Measurements from ENCODE around the gene USP10.

The USP10 gene

DNA sequence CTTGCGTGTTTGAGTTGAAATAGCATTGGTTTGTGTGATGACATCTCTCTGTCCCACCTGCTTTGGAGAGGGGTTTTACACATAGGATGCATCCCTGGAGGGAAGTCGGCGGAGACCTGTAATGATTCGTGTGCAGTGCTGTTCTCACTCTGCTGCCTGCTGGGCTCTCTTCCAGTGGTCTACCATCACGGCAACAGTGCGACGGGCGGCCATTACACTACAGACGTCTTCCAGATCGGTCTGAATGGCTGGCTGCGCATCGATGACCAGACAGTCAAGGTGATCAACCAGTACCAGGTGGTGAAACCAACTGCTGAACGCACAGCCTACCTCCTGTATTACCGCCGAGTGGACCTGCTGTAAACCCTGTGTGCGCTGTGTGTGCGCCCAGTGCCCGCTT, 78.9 kb downstream of the USP10 start:
- no peak for DNase-seq

DNA sequence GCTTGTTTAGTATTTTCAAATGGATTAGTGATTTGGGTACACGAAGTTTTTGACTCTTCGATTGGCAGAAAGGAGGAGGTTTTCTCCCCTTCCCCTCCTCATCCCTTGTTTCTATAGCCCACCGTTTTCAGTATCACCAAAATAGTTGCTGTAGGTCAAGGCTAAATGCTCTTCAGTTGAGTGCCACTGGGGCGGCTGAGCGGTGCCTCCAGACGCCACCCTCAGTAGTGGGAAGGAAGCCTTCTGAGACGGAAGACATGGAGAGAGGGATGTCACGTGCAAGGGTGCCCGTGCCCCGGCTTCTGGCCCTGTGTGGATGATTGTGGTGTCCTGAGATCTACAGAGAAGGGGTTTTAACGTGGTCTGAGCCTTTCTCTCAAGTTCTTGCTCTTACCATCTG, 80.3 kb downstream of the USP10 start:
- no peak for DNase-seq

DNA sequence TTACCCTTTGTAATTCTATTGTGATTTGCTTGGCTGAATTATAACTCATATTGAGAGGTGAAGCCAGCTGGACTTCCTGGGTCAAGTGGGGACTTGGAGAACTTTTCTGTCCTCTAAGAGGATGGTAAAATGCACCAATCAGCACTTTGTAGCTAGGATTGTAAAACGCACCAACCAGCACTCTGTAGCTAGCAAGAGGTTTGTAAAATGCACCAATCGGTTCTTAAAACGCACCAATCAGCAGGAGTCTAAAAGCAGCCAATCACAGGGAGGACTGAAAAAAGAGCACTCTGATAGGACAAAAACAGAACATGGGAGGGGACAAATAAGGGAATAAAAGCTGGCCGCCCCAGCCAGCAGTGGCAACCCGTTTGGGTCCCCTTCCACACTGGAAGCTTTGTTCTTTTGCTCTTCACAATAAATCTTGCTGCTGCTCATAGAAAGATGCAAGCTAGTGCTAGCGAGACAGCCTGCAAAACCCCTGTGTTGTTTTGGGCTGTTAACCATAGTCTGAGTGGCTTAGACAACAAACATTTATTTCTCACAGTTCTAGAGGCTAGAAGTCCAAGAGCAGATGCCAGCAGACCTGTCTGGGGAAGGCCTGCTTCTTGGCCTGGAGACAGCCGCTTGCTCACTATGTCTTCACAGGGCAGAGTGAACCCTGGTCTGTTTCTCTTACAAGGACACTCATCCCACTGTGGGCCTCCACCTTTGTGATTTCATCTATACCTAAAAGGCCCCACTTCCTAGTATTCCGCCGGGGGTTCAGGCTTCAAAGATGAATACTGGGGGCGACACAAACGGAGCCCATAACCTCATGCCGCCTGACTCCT, 81.0 kb downstream of the USP10 start:
- DNase-seq, result no peak

DNA sequence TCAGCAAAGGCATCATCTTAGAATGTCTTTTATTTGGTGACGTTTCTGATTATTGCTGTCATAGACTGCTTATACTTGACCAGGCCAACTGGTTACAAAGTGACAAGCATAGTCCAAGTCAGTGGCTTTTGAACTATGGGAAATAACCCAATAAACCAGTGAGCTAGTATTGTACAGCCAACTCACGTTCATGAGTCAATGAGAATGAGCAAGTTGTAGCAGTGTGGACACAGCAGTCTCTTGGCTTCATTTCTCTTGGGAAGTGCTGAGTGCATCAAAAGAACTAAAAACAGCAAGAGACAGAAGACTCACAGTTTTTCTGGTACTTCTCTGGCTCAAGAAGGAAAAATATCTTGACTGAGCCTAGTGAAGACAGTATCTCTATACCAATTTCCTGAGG, 83.0 kb downstream of the USP10 start:
- DNase-seq, result no peak

DNA sequence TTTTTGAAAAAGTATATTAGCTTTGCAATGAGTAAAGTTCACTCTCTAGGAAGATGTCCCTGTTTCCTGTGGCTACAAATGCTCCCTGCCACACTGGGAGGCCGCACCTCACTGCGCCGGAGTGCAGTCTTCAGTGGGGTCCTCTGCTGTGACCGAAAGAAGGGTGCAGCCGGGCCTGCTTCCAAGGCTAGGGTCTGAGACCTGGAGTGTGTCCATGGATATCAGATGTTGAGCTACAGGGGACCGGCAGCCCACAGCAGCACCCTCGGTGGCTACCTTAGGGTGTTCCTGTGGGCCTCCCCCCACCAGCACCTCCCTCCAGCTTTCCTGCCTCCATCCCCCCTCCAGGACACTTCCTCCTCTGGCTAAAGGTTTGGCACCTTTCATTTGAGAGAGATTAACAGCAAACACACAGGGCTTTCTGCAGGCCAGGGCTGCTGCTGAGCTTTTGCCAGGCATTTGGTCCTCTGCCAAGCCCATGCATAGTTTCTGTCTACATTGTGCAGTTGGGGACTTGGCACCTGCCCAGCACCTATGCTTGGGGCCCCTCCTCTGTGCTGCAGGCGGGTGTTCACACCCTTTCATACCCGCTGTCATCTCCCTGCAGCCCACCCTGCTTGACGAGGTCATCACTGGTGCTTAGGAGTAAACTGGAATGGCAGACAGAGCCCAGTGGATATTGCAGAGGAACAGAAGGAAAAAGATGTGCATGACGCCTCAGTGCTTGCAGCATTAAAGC, 86.2 kb downstream of the USP10 start:
- DNase-seq, result no peak

DNA sequence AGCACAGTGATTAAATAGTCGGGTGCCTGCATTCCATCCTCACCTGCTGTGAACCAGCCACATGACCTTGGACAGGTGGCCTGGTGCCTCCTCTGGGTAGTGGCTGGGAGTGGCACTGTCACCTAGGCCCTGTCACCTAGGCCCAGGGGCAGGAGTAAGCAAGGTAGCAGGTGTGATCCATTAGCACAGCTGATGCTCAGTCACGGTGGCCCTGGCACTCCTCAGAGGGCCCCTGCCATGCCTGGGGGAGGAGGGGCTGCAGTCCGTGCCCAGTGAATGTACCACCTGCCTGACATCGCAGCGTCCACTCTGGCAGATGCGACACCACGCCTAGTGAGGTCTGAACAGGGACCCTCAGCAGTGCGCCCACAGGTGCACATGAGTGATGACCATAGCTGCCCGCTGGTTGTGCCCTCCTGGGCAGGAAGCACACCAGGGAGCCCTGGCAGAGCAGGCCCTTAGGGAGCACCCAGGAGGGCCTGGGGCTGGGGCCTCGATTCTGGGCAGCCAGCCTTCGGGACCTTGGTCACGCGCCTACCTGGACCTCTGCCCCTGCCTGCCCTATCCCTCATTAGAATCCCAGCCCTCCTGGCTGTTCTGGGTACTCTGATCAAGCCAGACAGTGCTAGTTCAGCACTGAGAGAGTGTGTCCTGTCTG, 86.9 kb downstream of the USP10 start:
- no peak for DNase-seq

DNA sequence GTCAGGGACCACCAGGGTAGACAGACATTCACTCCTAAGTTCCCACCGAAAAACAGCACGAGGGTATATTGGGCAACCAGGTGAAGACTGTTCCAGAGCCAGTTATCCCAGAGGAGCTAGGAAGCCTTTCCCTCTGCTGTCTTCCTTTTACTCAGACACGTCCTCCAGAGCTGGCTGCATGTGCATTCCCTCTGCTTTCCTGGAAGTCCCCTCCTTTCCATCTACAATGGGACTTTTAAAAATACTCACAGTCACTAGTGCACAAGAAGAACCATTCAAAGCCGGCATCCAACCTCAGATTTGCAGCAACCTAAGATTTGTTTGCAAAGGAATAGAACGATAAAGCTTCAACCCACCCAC, 87.4 kb downstream of the USP10 start:
- no peak for DNase-seq

DNA sequence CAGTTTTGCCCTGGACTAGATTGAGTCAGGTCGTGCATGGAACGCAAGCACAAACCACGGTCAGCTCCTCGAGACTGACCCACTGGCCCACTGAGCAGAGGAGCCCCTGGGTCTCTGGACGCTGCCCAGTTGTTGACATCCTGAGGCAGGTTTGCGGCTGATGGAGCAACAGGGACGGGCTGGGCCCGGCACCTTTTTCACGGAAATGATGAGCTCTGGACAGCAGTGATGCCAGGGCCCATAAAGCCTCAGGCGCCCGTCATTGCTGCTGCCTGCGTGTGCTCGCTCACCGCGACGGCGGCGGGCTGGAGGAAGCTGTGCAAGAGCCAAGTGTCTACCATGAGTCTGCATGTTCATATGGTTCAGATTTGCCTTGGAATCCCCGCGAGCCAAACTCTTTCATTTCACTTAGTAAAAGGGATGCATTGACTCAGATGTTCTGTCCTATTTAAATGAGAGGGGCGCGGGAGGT, 89.2 kb downstream of the USP10 start:
- no peak for DNase-seq

DNA sequence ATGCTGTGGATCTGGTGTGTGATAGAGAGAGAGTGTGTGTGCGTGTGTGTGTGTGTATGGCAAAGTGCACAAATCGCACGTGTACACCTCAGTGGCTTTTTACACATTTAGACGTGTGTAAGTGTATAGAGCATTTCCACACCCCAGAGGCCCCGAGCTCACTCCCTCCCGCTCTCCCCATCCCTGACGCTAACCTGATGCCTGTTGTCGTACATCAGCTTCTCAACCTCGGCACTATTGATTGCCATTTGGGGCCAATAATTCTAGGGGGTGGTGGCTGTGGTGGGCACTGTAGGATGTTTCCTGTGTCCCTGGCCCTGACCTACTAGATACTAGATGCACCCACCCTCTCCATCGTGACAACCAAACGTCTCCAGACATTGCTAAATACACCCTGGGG, 89.6 kb downstream of the USP10 start:
- DNase-seq, result no peak

DNA sequence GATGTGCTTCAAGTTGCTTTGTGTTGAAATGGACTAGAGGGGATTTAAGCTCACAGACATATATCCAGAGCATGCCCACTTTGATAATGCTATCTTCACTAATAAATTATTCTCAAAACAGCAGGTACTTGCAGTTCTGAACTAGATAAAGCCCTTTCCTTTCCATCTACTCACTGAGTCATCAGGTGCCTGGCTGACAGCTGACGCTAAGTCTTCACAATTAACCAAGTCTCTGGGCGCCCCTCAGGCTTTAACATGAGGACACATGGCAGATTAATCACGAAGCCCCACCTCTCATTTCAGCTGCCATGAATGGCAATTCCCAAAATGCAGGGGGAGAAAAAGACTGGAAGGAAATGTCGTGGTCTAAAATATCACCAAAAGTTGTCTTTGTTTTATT, 90.5 kb downstream of the USP10 start:
- no peak for DNase-seq

DNA sequence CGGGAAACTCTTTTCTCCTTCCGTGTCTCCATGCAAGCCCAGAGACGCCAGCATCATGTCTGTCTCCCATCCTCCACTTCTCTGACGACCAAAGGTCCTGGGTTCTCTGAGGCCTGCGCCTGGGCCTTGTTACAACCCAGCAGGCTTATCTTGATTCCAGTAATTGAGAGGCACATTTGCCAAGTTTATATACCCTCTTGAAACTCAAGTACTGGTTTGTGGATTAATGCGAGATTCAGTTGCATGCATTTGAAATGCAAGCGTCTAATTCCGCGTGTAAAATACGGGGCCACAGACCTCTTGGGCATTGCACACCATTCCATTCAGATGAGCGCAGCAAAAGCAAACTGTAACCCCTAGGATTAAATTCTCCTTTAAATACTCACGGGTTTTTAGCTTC, 91.3 kb downstream of the USP10 start:
- no peak for DNase-seq

DNA sequence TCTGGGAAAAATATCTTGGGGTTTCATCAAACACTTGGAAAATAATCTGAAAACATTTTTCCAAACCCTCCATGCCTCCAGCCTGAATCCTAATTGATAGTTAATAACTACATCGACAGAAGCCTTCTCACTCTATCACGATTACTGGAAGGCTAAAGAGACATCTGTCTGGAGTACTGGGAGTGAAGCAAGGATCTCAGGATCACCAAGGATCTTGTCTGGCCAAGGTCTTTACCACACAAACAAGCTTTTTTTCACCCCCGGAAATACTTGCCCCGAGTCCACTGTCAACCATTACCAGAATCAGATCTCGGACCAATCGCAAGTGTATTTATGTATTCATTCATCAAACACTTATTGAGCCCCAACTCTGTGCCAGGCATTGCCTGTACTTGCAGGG, 91.7 kb downstream of the USP10 start:
- no peak for DNase-seq

DNA sequence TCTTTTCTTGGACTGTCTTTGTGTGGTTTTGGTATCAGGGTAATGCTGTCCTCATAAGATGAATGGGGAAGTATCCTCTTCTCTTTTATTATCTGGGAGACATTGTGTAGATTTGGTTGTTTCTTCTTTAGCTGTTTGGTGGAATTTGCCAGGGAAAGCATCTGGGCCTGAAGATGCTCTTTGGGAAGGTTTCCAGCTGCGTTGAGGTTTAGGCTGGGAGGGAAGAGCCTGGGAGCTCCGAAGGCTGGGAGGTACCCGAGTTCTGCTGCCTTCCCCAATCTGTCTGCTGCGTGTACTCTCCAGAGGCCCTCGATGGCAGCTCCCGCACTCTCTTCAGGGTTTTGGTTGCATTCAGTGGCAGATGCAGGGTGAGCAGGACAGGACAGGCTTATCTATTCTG, 94.4 kb downstream of the USP10 start:
- no peak for DNase-seq

DNA sequence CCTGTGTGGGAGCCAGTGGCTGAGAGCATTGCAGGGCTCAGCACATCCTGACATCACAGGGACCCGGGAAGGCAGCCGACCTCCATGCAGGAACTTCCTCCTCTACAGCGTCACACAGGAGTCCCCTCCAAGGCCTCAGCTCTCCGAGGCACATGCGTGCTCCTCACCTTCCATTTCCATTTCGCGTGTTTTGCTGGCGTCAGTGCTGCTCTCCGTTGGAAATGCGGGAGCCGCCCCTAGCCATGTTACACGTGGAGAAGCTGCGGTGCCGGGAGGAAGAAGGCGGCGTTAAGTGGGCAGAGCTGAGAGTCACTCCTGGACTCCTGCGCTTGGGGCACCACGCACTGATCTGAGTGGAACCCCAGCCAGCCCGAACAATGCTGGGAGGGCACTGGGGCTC, 94.8 kb downstream of the USP10 start:
- DNase-seq, result no peak

DNA sequence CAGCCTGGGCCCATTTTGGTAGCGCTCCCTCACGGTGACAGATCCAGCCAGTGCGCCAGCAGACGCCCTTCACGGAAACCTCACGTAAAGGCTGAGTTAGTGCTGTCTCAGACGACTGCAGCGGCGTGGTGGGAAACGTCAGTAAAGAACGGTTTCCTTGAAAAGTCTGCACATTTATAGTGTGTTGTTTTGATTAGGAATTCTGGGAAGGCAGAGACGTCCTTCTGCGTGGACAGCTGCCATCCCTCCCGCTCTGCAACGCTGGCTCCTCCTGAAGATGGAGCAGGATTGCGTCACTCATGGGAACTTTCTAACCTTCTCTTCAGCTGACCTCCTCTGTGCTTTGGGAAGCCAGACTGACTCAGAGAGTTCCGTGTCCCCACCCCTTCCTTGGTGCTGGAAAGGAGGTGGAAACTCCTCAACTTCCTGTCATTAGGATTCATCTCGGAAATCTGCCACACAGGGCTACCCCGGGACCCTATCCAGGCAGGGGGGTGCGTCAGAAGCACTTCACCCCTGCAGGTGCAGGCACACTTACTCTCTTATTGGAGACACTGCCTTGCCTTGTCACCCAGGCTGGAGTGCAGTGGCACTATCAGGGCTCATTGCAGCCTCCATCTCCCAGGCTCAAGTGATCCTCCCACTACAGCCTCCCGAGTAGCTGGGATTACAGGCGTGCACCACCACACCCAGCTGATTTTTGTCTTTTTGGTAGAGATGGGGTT, 95.7 kb downstream of the USP10 start:
- no peak for DNase-seq

DNA sequence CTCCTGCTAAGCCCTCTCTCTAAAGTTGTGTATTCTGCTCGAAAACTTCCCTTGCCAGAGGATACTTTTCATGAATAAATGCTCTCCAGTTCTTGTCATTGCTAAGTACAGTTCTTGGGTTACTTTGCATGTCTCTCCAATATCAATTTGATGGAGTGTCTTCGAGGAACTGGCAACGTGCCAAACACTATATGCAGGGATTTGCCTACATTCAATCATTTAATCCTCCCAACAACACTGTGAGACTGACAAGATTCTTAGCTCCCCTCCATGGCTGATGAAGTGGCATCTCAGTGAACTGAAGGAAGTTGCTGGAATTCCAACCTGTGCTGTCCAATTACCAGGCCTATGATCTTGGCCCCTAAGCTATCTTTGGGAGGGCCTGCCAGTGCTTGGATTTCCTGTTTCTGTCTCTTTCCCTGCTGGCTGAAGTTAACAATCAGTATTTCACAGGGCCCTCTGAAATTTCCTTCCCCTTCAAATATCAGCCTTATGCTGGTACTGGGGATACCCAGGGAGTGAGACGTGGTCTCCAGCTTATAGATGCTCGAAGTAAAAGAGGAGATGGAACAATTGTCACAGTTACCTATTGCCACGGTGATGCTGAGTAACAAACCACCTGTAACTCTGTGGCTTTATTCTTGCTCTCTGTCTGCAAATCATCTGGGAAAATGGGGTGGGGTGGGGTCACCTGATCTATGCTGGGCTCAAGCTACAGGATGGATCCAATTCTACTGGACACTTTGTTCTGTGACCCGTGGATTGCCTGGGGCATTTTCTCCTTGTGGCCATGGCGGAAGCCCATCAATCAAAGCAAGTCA, 100.6 kb downstream of the USP10 start:
- no peak for DNase-seq

DNA sequence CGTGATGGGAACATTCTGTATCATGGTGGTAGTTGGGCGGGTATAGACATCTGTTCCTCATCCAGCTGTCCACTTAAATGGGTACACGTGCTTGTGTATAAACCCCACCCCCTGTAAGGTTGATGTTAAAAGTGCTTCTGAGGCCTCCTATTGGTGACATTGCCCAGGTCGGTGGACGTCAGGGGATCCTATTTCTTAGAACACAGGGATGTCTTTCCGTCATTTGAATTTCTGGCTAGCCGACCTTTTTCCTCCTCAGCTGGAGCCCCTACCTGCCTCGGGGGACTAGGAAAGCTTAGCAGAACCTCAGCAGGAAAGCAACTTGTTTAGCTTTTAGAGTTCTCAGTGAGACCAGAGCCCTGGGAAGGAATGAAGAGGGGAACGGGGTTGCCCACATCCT, 103.3 kb downstream of the USP10 start:
- no peak for DNase-seq

DNA sequence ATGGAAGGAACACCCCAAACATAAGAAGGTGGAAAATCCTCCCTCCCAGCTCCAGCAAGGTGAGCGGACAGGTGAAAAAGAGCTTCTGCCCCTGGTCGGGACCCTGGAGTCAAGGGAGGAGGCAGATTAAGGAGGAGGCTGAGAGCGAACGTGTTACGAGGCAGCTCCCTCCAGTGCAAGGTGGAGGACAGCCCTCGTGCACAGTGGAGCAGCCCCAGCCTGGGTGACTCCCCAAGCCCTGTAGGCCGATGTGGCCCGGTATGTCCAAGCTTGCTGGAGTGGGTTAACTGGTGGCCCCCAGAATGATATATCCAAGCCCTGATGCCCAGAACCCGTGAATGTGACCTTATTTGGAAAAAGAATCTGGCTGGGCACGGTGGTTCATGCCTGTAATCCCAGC, 104.5 kb downstream of the USP10 start:
- DNase-seq, result no peak

DNA sequence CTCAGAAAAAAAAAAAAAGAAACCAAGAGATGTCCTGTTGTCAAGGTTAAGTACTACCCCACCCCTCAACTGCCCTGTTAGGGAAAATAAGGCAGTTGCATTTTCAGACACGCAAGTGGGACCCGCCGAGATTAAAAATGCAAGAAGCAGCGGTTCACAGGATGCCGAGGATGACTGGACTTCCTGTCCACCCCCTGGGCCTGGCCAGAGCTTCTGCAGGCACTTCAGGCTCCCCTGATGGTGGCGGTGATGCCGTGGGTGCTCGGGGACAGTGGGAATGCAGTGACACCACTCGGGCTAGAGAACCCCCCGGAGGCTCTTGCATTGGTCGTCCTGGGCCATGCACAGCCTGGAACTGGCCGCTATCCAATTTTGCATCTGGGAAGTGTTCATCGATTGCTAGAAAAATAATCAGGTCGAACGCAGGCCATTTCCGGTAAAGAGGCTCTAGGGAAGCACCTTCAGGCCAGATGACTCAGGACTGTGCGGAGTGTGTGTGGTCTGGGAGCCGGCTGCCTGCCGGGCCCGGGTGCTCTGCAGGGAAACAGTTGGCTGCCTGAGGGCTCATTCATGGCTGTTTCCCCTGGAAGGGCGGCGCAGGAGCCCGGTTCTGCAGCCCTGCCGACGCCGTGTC, 106.6 kb downstream of the USP10 start:
- DNase-seq, result no peak

DNA sequence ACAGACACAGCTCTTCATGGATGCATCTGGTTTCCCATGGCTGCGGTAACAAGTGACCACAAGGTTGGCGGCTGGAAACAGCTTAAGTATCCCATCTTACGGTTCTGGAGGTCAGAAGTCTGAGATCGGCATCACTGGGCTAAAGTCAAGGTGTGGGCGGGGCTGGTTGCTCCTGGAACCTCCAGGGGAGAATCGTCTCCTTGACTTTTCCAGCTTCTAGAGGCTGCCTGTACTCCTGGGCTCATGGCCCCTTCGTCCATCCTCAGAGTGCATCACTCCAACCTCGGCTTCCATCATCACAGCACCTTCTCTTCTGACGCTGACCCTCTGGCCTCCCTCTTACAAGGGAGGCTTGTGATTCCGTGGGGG, 107.1 kb downstream of the USP10 start:
- DNase-seq, result no peak

DNA sequence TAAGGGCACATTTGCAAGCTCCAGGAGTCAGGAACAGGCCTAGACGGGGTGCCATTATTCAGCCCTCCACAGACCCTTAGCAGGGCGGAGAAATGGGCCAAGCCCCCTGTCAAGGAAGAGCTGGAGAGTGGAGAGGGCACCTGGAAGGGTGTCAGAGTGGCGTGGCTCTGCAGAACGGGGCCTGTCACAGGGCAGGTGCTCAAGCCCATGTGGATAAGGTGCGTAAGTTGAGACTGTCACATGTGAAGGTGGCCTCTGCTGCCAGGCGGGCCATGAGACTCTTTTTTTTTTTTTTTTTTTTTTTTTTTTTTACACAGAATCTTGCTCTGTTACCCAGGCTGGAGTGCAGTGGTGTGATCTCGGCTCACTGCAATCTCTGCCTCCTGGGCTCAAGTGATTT, 108.0 kb downstream of the USP10 start:
- DNase-seq, result no peak

DNA sequence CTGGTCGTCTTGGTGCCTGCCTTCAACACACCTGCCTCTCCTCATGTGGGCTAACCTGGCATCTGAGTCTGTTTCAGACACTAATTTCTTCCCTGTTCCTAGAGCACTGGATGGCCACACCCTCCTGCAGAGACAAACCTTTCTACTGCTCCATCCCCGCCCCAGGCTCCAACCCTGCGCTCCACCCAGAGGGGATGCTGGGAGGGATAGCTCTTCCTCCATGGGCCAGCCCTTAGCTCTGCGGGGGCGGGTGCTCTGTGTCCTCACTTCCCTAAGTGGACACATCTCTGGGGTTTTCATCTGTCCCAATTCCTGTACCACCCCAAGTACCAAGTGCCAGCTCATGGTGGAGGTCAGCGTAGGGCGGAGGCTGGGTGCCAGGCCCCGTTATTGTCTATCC, 109.0 kb downstream of the USP10 start:
- DNase-seq, result no peak

Data from activated naive CD4-positive, alpha-beta T cell (primary cell).